Stimulated activated CD4-positive, alpha-beta T cell treated with anti-CD3 and anti-CD28 coated beads, TNF-alpha, amount 100 ng/mL, for 4 hours (primary cell): ENCODE results near the gene LIG4.
"Not testable (repeated sequence)": the region's sequence is repeated elsewhere in the genome, so short reads cannot be mapped to it uniquely, and the experiment has no call there.

Experiments used
- DNase-seq, 3 experiments: peaks; one replicate each; pipeline ENCODE4 v3.0.0-alpha.2; 2020; ENCODE audit warnings: low read depth in 3 of 3

LIG4 gene

DNA sequence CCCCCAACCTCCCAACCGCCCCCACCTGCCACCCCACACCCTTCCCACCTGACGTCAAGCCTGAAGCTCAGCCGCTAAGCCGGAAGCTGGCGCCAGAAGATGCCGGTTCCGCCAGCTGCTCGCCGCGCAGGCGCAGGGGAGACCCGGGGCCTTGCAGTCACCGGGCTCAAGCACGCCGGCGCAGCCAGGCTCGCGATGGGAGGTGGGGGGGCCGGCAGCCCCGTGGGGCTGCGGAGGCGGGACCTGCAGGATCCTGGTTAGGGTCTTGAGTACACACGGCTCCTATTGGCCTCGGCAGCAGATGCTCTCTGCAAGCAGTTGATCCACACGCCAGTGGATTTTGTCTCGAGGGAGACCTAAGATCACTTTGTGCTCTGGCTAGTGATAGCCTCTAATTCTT is at the start of gene LIG4:
Gene LIG4, minus strand, starts transcription at position 101 of the 400 bp plus-strand sequence. CDS start 4,268 bp downstream, outside the sequence.
- DNase-seq: peak; percentile 78 to 90 (median 89)

DNA sequence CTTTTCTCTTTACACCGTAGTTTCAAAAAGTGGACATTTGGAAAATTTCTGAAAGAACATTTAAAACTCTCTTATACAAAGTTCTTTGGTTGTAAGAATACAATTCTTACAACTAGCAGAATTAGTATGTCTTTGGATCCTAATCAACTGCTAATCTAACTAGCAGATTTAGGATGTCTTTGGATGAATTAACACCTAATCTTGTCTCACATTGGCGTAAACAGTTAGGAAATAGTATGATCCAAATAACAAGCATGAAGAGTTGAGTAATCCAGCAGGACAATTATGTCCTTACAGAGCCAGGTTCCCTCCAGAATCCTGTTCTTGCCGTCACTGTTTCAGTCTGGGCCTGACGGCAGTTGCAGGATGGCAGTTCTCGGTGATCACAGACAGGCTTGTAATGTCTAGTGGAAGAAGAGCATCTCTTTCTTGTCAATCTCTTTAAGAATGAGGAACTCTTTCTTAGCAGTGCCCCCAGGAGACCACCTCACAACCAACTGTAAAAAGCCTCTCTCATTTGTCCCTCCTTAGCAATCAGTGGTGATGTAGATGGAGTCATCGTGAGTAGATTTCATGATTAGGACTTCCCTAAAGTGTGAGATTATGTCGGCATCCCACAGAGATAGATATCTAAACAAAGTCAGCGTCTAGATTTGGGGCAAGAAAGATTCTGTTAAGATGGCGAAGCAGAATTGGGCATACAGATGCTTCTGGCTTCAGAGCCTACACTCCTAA is 48.5 kb upstream of the LIG4 start:
- no peak for DNase-seq

DNA sequence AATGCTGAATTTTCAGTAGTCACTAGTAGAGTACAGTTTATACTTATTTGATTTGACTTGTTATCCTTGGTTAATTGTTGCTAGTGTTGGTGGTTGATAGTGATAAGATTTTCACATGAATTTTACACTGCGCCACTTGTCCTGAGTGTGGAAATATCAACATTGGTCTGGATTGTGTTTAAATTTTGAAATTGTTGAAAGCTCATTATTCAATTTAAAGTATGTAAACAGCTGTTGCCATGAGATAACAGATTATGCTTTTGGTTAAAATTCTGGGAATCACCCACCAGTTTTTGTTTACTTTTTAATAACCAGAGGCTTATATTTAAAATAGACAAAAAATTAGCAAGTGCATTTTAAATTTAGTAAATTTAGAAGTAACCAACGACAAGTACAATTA is 41.9 kb upstream of the LIG4 start:
- no peak for DNase-seq

DNA sequence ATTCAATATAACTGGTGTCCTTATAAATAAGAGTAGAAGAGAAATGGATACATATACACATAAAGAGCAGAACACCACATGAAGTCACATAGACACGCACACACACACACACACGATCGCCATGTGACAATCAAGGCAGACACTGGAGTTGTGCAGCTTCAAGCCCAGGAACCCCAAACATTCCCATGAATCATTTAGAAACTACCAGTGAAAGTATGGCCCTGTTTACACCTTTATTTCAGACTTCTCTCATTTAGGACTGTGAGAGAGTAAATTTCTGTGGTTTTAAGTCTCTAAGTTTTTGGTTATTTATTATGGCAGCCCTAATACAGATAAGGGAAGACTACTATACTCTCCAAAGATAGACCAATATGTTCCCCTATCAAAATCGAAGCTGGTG is 33.8 kb upstream of the LIG4 start:
- DNase-seq: no peak

DNA sequence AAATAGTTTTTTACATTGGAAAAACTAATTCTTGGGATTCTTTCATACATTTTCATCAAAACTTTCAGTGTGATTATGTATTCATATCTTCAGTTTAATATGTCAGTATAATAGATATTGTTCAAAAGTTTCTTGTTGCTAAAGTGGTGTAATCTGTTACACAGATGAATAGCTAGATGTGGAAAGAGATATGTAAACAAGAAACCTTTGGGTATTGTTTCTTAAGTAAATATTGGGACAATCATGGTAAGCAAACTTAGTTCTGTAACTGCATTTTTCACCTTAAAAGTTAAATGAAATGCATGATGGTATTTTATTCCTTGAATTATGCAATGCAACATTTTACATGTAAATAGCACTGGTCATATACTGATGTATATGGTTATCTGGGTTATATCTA is 15.0 kb upstream of the LIG4 start:
- DNase-seq: no peak

DNA sequence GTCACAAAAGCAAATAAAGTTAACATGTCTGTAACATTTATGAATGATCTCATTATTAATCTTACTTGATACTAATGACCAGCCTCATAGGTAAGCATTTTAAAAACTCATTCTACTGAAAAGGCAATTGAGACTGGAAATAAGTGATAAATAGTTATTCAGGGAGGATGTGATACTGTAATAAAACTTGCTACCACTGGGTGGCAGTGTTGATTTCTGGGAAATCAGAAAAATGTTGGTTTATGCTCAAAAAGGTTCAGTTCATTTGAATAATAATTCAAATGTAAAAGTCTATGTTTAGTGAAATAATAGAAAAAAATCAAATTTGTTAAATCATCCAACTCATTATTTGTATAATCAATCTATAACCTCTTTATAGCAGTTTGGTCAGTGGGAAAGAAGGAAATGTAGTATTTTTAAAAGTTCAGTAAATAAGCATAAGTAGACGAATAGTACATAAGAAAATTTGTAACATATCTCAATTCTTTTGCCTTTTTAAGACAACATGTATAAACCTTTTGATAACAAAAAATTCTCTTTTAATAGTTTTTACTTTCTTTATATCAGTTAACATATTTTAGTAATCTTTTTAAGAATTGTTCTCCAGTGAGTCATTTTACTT is 12.4 kb upstream of the LIG4 start:
- peak in 1 of 3 experiments; percentile 9 for DNase-seq

DNA sequence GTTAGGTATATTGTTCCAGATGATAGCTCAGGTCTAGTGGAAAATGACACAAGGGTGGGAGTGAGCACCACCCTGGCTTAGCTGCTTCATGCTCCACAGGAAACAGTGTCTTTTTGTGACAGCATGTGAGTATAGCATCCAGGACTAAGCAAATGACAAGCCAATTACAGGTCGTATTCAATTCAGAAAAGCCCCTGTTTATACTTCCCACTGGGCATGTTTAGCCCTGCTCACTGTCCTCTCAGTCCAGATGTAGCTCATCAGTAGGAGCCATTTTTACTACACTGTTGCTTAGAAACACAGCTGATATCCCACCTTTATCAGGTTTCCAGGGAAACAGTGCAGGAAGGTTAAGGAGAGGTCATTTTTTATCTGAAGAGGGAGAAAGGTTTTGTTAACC is 10.8 kb upstream of the LIG4 start:
- no peak for DNase-seq

DNA sequence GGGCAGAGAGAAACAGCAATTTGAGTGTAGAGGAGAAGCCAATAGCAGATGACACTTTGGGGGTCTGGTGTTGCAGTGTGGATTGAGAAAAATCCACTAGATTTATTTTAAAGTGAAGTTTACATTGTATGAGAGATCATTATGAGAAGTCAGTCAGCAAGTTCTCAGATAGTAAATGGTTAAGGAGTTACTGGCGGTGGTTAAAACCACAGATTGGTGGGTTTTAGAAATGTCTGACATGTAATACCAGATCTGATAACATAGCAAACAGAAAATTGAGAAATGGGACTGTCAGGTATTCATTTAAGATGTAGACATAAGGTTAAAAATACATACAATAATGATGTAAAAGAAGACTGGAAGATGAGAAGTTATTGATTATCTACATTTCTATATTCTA is 10.1 kb upstream of the LIG4 start:
- no peak for DNase-seq

DNA sequence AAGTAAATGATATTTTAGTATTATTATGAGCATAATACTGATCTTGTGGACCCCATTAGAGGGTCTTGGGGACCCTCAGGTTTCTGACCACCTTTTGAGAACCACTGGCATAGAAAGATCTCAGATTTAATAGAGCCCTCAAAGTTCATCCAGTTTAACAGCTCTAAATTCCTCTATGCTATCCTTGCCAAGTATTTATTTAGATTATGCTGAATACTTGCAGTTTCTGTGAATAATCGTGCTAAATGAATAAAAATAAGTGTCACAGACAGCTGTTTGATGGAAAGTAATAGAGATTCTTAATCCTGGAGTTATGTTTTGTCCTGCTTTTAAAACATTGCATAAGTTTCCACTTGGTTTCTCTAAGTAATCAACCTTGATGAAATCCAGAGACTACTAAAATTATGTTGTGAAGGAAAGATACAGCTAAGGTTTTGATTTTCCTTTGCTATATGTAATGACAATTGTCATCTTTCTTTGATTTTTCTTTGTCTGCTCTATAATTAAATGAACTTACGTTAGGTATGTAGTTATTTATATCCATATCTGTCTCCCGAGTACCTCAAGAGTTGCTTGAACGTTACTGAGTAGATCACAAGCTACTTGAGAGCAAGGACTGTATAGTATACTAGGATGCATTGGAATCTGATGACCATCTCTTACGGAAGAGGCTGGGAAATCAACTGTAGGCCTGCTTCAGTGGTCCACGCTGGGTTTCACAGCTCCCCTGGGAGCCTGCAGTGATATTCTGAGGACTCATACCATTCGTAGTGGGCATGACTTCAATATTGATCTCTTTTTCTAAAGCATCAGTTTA is 8.6 kb upstream of the LIG4 start:
- DNase-seq: no peak

DNA sequence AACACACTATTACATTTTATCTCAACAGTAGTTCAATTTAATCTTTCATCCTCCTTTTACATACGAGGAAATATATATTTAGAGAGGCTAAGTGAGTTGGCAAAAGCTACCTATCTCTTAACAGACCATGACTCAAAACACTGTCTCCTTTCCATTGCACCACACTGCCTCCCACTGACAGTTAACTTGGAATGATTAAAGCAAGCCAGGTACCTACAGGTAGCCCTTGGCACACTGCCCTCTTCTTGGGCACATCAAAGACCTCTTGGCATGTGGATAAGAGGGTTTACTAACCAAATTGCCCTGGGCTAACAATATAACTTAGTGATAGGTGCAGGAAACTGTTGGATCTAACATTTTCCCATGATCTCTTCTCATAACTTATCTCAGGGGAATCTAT is 4.7 kb upstream of the LIG4 start:
- no peak for DNase-seq

DNA sequence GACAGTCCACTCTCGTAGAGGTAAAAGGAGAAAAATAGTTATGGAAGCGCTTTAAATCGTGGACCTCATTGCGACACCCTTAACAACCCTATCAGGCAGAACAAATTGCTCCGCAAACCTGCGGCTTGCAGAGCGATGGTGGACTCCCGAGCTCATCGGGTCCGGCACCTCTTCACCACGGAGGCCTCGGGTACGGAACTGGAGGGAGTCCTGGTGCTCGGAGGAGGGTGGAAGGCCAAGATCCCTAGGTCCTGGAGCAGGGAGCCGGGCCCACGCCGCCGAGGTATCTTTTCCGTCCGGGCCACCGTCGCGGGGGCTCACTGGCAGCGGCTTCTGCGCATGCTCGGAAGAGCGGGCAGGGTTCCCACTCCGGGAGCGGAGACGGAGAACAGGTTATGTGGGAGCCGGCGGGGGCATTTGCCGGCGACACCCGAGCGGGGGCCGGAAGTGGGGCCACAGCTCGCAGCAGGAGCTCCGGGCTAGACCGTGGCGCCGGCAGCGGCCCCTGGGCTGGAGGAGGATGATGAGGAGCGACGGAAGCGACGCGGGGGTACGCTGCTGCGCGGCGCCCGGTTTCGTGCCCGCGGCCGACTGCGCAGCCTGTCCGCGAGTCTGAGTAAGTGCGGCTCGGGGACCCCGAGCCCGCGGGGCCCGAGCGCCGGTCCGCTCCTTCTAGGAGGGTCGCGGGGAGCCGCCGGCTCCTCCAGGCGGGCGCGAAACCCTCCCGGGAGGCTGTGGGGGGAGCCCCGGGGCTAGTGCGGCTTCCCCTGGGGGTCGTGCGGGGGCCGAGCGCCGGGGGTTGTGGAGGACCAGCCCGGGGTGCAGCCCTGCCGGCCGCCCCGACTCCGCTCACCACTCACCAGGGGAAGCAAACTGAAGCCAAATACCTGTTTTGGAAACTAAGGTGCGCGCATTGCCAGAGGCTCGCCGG is 3.0 kb upstream of the LIG4 start, which contains the start of gene ABHD13:
Gene ABHD13, plus strand, starts transcription at position 349 of the 931 bp plus-strand sequence. CDS start 10,827 bp downstream, outside the sequence.
- peak; percentile 80 to 84 (median 81) for DNase-seq

DNA sequence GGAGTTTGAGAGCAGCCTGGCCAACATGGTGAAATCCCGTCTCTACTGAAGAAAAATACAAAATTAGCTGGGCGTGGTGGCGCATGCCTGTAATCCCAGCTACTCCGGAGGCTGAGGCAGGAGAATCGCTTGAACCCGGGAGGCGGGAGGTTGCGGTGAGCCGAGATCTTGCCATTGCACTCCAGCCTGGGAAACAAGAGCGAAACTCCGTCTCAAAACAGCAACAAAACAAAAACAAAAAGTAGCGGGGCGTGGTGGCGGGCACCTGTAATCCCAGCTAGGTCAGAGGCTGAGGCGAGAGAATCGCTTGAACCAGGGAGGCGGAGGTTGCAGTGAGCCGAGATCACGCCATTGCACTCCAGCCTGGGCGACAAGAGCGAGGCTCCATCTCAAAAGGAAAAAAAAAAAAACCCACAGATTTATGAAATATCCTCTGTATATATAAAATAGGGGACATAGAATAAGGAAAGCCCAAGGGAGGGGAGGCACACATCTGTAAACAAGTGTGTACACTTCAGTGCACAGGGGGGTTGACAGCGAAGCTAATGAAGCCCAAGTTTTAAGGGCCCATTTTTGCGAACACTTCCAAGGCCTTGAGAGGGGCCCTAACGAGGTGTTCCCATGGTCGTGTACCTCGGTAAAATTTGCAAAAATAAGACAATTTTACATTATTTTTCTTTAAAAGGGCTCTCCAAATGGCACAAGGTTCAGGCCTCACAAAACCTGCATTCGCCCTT is 2.1 kb upstream of the LIG4 start:
- not testable (repeated sequence) for DNase-seq

DNA sequence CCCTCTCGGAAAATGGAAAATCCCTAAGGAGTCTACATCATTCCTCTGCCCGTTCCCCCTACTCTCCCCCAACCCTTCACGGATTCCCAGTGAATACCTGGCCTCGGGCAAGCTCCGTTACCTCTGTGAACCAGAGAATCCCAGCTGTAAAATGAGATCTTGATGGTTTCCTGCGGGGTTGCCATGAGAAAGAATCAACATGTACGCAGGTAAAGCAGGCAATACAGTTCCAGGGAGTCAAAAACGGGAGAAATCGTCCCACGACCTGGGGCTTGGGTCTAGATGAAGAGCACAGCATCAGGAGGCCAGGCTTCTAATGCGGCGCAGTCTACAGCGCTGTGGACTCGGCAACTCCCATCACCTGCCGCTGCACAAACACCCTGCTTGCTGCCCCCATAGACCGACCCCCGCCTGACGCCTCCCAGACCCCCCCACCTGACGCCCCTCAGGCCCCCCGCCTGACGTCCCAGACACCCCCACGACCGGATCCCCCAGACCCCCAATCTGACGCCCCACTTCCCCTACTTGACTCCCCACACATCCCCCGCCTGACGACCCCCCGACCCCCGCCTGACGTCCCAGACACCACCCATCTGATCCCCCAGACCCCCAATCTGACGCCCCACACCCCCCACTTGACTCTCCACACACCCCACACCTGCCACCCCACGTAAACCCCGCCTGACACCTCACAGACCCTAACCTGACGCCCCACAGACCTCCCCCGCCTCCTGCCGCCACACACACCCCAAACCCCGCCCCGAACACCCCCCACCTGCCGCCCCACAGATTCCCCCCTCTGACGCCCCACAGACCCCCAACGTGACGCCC is 680 bp downstream of the LIG4 start:
- DNase-seq: no peak

DNA sequence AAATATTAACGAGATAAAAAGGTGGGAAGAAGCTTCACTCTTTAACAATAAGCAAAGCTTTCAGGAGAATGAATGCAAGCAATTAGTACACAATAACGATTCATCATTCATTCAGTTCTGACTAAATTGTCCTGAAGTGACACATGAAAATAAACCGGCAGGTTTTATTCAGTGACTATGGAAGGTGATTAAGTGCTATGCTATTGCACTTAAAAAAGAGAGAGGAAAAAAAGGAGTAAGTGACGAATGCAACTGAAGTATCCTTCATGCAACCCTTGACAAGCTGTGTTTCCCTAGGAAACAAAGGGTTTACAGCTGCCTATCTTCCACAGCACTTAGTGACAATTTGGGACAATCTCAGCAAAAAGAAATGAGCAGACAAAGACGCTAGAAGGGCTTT is 1.4 kb downstream of the LIG4 start:
- DNase-seq: no peak

DNA sequence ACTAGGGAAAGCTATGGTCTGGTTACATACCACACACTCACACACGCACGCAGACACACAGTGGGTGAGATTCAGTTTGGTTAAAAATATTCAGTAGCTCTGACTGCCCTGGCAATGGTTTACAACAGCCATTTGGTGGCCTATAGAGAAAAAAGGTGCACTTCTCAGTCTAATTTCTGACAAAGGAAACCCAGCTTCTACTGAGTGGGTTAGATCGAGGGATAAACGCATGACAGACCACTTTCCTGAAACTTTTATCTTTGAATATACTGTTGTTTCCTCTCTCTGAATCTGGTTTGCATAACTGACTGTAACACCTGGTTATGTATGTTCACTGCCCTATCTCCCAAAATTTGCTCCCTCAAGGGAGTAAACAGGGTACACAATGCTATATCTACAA is 2.5 kb downstream of the LIG4 start:
- no peak for DNase-seq

DNA sequence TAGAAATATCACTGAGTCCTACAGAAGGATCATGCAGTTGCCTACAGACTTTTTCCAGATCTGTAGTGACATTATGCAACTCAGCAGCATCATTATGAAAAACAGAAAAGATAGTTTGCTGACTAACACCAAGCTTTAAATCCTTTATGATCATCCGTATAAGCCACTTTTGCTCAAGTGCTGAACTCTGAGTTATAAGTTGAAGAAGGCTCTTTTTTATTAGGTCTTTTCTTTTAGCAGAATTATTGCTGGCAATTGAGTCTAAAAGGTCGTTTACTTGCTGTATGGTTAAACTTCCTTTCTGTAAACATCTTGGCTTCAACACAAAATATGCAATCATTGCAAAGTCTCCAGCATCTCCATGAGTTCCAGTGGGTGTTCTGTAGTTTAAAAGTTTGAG is 4.8 kb downstream of the LIG4 start:
- no peak for DNase-seq

DNA sequence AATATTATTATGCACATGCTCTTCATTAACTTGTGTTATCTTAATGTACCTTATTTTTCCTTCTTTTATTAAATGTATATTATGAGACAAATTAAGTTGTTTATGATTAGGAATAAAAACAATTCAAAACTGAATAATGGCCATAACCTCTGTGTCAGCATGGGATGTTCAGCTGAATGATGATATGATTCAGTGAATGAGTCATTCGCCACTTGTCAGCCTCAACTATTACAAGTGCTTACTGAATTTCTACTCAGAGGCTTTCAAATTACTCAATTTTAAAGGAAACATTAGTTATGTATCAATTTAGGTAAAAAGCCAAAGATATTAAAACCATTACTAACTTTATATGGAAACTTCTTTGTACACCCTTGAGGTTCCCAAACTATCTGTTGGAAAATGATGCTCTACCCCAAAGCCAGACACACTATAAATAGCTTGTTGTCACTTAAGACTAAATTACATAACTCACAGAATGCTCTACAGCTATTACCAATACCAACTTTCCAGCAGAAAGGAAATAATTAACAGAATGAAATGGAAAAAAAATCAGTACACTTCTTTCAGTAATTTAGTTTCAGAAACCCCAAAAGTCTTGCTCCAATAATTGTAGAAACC is 14.4 kb downstream of the LIG4 start:
- DNase-seq: no peak

DNA sequence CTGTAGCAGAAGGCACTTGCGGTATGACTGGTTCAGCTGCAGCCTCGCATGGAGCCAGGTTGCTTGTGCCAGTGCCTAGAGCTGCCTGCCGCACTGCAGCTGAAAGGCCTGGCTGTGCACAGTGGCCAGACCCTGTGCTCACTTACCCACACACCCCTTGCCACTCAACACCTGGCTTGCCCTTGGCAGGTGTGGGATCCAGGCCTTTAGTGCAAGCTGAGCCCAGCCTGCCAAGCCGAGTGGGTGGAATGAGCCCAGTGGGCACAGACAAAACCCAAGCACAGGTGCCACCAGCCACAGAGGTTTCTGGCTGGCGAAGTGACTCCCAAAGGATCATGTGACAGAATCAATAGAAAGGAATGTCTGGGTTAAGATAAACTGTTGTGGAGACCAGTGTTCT is 19.5 kb downstream of the LIG4 start:
- no peak for DNase-seq

DNA sequence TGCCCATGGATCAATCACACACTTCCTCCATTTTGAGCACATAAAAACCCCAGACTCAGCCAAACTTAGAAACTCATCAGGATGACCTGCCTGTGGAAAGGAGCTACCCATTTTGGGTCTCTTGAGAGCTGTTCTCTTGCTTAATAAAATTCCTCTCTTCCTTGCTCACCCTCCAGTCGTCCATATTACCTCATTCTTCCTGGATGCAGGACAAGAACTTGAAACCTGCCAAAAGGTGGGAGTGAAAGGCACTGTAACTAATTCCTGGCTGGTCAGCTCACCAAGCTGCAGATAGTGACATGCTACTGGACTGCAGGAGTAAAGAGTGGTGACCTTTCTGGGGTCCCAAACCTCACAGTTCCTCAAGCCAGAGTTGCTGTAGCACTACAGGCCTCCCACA is 20.2 kb downstream of the LIG4 start:
- DNase-seq: no peak
